Fibroblast of villous mesenchyme (primary cell): ENCODE measurements around the gene SNX27. TPM values are rescaled to one million over a fixed set of nuclear protein-coding genes. Genes with fewer than 3 reads are reported as not detected.

Experiments
- DNase-seq: peaks from one replicate; pipeline ENCODE4 v3.0.0-alpha.2; 2010; ENCODE audit warnings: low read depth
- H3K4me3 ChIP-seq: 2 replicates; pipeline ENCODE4 v1.5.1; 2011; ENCODE audit warnings: low read depth, mild to moderate bottlenecking, low read length
- CTCF ChIP-seq: IDR thresholded peaks from 2 replicates; pipeline ENCODE4 v1.5.1; 2012; ENCODE audit warnings: low read depth, mild to moderate bottlenecking, low read length; ENCODE audit not compliant: insufficient read depth
- total RNA-seq: library from RNA; depleted of rRNA; stranded (reverse); fragments of >200 nt; gene quantifications from 2 replicates; pipeline ENCODE4 v1.2.3, GENCODE V29; 2012

Gene SNX27
- total RNA-seq, 1 donor: 34.5 TPM

DNA sequence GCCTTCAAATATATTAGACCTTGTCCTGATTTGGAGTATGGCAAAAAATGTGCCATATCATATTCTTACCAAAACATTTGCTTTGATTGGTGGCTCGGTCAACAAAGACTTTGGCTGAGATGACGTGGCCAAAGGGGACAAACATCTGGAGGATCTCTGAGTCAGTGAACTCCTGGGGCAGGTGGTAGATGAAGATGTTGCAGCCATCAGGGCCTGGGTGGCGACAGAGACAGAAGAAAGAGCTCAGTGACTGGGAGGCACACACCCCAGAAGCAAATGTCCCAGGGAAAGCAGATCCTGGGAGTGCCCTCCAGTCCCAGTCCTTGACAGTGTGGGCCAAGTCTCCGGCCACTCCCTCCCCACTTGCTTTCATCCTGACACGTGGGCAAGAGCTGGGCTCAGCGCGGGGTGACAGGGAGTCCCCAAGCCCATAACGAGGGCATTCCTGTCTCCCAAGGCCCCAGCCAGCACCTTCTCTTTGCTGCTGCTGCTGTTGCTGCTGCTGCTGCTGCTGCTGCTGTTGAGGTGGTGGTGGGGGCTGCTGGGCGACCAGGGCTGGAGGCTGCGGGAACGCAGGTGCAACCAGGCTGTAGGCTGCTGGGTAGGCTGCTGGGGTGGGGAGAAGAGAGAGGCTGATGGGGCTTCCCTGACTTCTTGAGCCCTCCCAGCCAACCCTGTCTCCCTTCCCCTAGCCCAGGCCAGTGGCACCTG, 94.1 kb downstream of the SNX27 start:
- DNase-seq: no peak
- TF ChIP-seq CTCF: no peak

GRCh38 chr1:151706464-151707415, 94.9 kb downstream of the SNX27 start:
- H3K4me3 ChIP-seq: no peak overlapping the region
- TF ChIP-seq CTCF: no peak
- no peak for DNase-seq

More for the DNA sequence above, 94.1 kb downstream of the SNX27 start:
- no peak overlapping the region for H3K4me3 ChIP-seq

DNA sequence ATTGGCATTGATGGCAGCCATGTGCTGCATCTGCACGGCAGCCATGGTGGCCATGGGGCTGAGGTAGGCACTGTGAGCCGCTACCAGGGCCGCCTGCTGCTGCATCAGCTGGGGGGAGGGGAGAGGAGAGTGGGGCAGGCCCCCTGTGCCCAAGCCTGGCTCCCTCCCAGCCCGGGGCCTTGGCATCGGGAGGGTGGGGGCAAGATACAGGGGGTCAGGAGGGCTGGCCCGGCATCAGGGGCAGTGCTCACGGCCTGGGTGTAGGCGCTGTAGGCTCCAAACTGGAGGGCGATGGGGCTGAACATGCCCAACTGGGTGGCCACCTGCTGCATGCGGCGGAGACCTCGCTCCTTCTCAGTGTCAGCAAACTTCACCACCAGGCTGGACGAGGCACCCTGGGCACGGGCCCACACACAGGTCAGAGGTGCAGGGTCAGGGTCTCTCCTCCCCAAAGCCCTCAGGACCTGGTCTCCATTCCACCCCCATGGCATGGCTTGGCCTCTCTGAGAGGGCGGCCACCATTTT, 95.8 kb downstream of the SNX27 start:
- no peak for DNase-seq
- TF ChIP-seq CTCF: no peak

GRCh38 chr1:151708891-151709290, 97.0 kb downstream of the SNX27 start:
- no peak for DNase-seq
- TF ChIP-seq CTCF: no peak
- no peak overlapping the region for H3K4me3 ChIP-seq

More for the DNA sequence above, 95.8 kb downstream of the SNX27 start:
- H3K4me3 ChIP-seq: no peak overlapping the region

- DNase-seq: no peak
- no peak for TF ChIP-seq CTCF
- no peak overlapping the region for H3K4me3 ChIP-seq
Measured at GRCh38 chr1:151710187-151710840, 98.5 kb downstream of the SNX27 start.

GRCh38 chr1:151711044-151711800, 99.4 kb downstream of the SNX27 start:
- DNase-seq: no peak
- no peak for TF ChIP-seq CTCF

More at GRCh38 chr1:151711044-151711800, 99.4 kb downstream of the SNX27 start:
- H3K4me3 ChIP-seq: no peak overlapping the region
